K562 (cell line): ENCODE results near the gene S100A7A. TPM values are rescaled to one million over a fixed set of nuclear protein-coding genes. Genes with fewer than 3 reads are reported as not detected.

Experiments used
- ARID3B ChIP-seq: fragments of 250-450 bp; sonication (Bioruptor Pico); IDR thresholded peaks from 2 replicates; pipeline ENCODE4 v1.4.0; 2020; ENCODE audit warnings: borderline replicate concordance
- BRD9 ChIP-seq: fragments of 450-650 bp; IDR thresholded peaks from 2 replicates; pipeline ENCODE4 v1.6.1; 2018; ENCODE audit warnings: low read depth; ENCODE audit not compliant: partially characterized antibody
- CAMTA2 ChIP-seq: fragments of 250-450 bp; sonication (Bioruptor Pico); conservative IDR thresholded peaks from 2 replicates; pipeline ENCODE4 v1.5.1; 2022
- KAT2B ChIP-seq: IDR thresholded peaks from one replicate; pipeline ENCODE4 v1.6.1; 2012; ENCODE audit warnings: low read depth, mild to moderate bottlenecking, control low read depth, inconsistent platforms, low read length, moderate library complexity
- MCM2 ChIP-seq: fragments of 450-650 bp; IDR thresholded peaks from 2 replicates; pipeline ENCODE4 v1.6.1; 2017; ENCODE audit warnings: low read depth, mild to moderate bottlenecking
- PHB ChIP-seq: fragments of 250-450 bp; sonication (Bioruptor Pico); IDR thresholded peaks from 2 replicates; pipeline ENCODE4 v1.5.0; 2021
- POLR2AphosphoS5 ChIP-seq: IDR thresholded peaks from 2 replicates; pipeline ENCODE4 v1.6.1; 2011; ENCODE audit warnings: mild to moderate bottlenecking, low read depth, low read length, moderate library complexity; ENCODE audit not compliant: control insufficient read depth, insufficient read depth
- SMARCA5 ChIP-seq: fragments of 450-650 bp; IDR thresholded peaks from 2 replicates; pipeline ENCODE4 v1.6.1; 2016
- TFAM ChIP-seq: fragments of 250-450 bp; sonication (Bioruptor Pico); conservative IDR thresholded peaks from 2 replicates; pipeline ENCODE4 v1.5.0; 2021; ENCODE audit warnings: mild to moderate bottlenecking, moderate library complexity
- THRAP3 ChIP-seq: fragments of 450-650 bp; IDR thresholded peaks from 2 replicates; pipeline ENCODE4 v1.6.1; 2016; ENCODE audit warnings: mild to moderate bottlenecking, inconsistent platforms, borderline replicate concordance
- TRIM24 ChIP-seq, 2 experiments: fragments of 450-650 bp; IDR thresholded peaks; 2 replicates each; pipeline ENCODE4 v1.6.1; 2016
- ZNF124 ChIP-seq: sonication (generic); formaldehyde crosslinking; IDR thresholded peaks from 2 replicates; pipeline ENCODE4 v1.8.1; 2022; ENCODE audit warnings: missing genetic modification reagents
- ZNF217 ChIP-seq: sonication (generic); formaldehyde crosslinking; IDR thresholded peaks from 2 replicates; pipeline ENCODE4 v1.8.0; 2022; ENCODE audit warnings: mild to moderate bottlenecking, missing genetic modification reagents
- ZNF436 ChIP-seq: fragments of 250-450, 450-650 bp; sonication (Bioruptor Pico); formaldehyde crosslinking; IDR thresholded peaks from 2 replicates; pipeline ENCODE4 v1.7.0; 2020; ENCODE audit warnings: mild to moderate bottlenecking
- ZNF583 ChIP-seq: fragments of 250-450 bp; sonication (Bioruptor Pico); IDR thresholded peaks from 2 replicates; pipeline ENCODE4 v1.4.0; 2020
- ZNF639 ChIP-seq, 2 experiments: fragments of 200-800 bp in 1 of 2; sonication (Bioruptor generic) in 1 of 2; sonication (generic) in 1 of 2; formaldehyde crosslinking in 1 of 2; IDR thresholded peaks in 1 of 2; conservative IDR thresholded peaks in 1 of 2; 2 replicates each; pipeline versions ENCODE4 v1.5.0 to v1.6.1; 2016 to 2020; ENCODE audit warnings: missing compliant biosample characterization in 1 of 2, missing genetic modification characterization in 1 of 2, missing genetic modification reagents in 1 of 2
- ZNF695 ChIP-seq: fragments of 450-650 bp; formaldehyde crosslinking; IDR thresholded peaks from 2 replicates; pipeline ENCODE4 v1.4.0; 2020; ENCODE audit warnings: mild to moderate bottlenecking, moderate library complexity
- ZNF764 ChIP-seq: fragments of 250-450 bp; sonication (Bioruptor Pico); IDR thresholded peaks from 2 replicates; pipeline ENCODE4 v1.4.0; 2020; ENCODE audit warnings: low read depth, mild to moderate bottlenecking, moderate library complexity
- polyA plus RNA-seq, 8 experiments: library from polyadenylated mRNA; depleted of rRNA in 4 of 8; stranded (reverse) in 5 of 8; unstranded in 3 of 8; fragments of >200 nt; fragmentation: Nextera tagmentation in 2 of 8; fragmentation: Illumina TruSeq in 1 of 8; extraction: Ambion mirVana in 2 of 8; extraction: Trizol in 1 of 8; gene quantifications; 2 replicates each; pipeline versions ENCODE4 v1.2.1 to v1.2.3, GENCODE V29; 2011 to 2014; ENCODE audit warnings: inconsistent platforms in 1 of 8, missing spikeins in 1 of 8
- total RNA-seq, 7 experiments: library from RNA; depleted of rRNA in 6 of 7; stranded (reverse); fragments of >200 nt in 6 of 7; fragmentation: Illumina TruSeq in 2 of 7; extraction: Trizol in 2 of 7; gene quantifications; 2 replicates each; pipeline versions ENCODE4 v1.2.1 to v1.2.3, GENCODE V29; 2011 to 2021; ENCODE audit warnings: low replicate concordance in 1 of 7
- TF ChIP-seq, protein P1 (sequence below), 3 experiments: fragments of 200-800 bp in 1 of 3; fragments of 250-450 bp in 1 of 3; fragments of 450-650 bp in 1 of 3; sonication (Bioruptor Pico) in 1 of 3; sonication (Bioruptor generic) in 1 of 3; formaldehyde crosslinking in 1 of 3; IDR thresholded peaks; 2 replicates each; pipeline versions ENCODE4 v1.6.1 to v1.8.0; 2016 to 2022; ENCODE audit warnings: mild to moderate bottlenecking in 2 of 3, missing genetic modification characterization in 2 of 3, missing compliant biosample characterization in 1 of 3, moderate library complexity in 1 of 3
- TF ChIP-seq, protein P2 (sequence below): sonication (generic); formaldehyde crosslinking; IDR thresholded peaks from 2 replicates; pipeline ENCODE4 v1.4.0; 2020; ENCODE audit warnings: mild to moderate bottlenecking, missing genetic modification reagents

Gene S100A7A
- total and polyA plus RNA-seq, 9 of the 15 experiments (the other 6 are each of a cell fraction or from before 2014, with no cell fraction given) = not detected

DNA sequence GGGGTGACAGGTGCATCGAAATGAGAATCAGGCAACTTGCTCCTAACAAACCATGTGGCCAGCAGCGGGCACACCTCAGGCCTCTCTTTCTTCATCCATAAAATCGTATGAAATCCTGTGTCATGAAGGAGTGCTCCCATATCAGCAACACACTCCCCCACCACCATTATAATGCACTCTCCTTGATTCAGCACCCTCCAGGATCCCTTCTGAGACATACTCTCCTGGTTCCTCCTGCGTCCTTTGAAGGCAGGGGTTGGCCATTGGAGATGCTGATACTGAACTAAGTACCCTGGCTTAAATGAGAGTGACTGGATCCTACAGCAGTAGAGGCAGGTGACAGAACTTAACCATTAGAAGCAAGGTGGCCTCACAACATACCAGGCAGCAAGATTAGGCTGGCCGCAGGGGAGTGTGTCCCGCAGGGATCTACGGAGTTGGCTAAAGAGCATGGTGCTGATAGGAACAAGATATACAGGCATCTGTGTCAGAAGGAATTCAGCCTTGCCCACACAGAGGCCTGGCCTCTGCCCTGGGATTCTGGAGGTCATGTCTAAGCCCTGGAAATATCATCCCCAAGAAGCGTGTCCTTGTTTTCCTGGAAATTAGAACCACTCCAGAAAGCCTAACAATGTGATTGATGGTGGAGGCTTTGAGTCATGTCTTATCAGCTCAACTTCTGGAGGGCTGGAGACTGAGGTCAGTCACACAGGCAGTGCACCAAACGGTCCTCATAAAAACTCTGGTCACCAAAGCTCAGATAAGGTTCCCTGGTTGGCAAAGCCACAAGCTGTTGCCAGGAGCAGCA is 16.8 kb downstream of the S100A7A start (continued):
- TF ChIP-seq THRAP3 = no peak
- TF ChIP-seq CAMTA2 (CRISPR knock-in tag) = no peak
- peak in 1 of 2 experiments; percentile 81; a peak in 2 of 4 replicates for TF ChIP-seq TRIM24 (IDR thresholded peaks at IDR 0.05)
- no peak for TF ChIP-seq PHB
- TF ChIP-seq ZNF124 (CRISPR knock-in tag) = no peak
- no peak for TF ChIP-seq ZNF217
- TF ChIP-seq, protein P1, sequence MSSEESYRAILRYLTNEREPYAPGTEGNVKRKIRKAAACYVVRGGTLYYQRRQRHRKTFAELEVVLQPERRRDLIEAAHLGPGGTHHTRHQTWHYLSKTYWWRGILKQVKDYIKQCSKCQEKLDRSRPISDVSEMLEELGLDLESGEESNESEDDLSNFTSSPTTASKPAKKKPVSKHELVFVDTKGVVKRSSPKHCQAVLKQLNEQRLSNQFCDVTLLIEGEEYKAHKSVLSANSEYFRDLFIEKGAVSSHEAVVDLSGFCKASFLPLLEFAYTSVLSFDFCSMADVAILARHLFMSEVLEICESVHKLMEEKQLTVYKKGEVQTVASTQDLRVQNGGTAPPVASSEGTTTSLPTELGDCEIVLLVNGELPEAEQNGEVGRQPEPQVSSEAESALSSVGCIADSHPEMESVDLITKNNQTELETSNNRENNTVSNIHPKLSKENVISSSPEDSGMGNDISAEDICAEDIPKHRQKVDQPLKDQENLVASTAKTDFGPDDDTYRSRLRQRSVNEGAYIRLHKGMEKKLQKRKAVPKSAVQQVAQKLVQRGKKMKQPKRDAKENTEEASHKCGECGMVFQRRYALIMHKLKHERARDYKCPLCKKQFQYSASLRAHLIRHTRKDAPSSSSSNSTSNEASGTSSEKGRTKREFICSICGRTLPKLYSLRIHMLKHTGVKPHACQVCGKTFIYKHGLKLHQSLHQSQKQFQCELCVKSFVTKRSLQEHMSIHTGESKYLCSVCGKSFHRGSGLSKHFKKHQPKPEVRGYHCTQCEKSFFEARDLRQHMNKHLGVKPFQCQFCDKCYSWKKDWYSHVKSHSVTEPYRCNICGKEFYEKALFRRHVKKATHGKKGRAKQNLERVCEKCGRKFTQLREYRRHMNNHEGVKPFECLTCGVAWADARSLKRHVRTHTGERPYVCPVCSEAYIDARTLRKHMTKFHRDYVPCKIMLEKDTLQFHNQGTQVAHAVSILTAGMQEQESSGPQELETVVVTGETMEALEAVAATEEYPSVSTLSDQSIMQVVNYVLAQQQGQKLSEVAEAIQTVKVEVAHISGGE (CRISPR knock-in tag; IDR thresholded peaks at IDR 0.05) = no peak
- TF ChIP-seq ARID3B (CRISPR knock-in tag) = no peak
- peak; percentile 82 for TF ChIP-seq POLR2AphosphoS5
- no peak for TF ChIP-seq ZNF695 (CRISPR knock-in tag)
- TF ChIP-seq, protein P2, sequence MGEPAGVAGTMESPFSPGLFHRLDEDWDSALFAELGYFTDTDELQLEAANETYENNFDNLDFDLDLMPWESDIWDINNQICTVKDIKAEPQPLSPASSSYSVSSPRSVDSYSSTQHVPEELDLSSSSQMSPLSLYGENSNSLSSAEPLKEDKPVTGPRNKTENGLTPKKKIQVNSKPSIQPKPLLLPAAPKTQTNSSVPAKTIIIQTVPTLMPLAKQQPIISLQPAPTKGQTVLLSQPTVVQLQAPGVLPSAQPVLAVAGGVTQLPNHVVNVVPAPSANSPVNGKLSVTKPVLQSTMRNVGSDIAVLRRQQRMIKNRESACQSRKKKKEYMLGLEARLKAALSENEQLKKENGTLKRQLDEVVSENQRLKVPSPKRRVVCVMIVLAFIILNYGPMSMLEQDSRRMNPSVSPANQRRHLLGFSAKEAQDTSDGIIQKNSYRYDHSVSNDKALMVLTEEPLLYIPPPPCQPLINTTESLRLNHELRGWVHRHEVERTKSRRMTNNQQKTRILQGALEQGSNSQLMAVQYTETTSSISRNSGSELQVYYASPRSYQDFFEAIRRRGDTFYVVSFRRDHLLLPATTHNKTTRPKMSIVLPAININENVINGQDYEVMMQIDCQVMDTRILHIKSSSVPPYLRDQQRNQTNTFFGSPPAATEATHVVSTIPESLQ (CRISPR knock-in tag) = no peak
- no peak for TF ChIP-seq SMARCA5
- TF ChIP-seq MCM2 = no peak
- no peak for TF ChIP-seq TFAM
- no peak for TF ChIP-seq ZNF639 (CRISPR knock-in tag; conservative IDR thresholded peaks at IDR 0.05 in 1 of 2, IDR thresholded peaks at IDR 0.05 in 1 of 2)
- TF ChIP-seq BRD9 = no peak
- peak; percentile 76; the same call in 1 of the 2 replicates for TF ChIP-seq ZNF583
- no peak for TF ChIP-seq KAT2B
- no peak for TF ChIP-seq ZNF436 (CRISPR knock-in tag)
- TF ChIP-seq ZNF764 (CRISPR knock-in tag) = no peak
